Urinary bladder (tissue), 4 donors: ENCODE measurements around the gene NOS1AP. TPM values are rescaled to one million over a fixed set of nuclear protein-coding genes. Genes with fewer than 3 reads are reported as not detected.

ENCODE experiments used
- DNase-seq: peaks from one replicate; pipeline ENCODE4 v3.0.0-alpha.2; 2015; ENCODE audit errors: extremely low spot score
- H3K27ac ChIP-seq: one replicate; pipeline ENCODE4 v1.5.1; 2013; ENCODE audit warnings: low read depth, mild to moderate bottlenecking, moderate library complexity
- H3K36me3 ChIP-seq: one replicate; pipeline ENCODE4 v1.6.1; 2013; ENCODE audit warnings: mild to moderate bottlenecking, moderate library complexity; ENCODE audit not compliant: insufficient read depth
- H3K4me1 ChIP-seq: one replicate; pipeline ENCODE4 v1.6.1; 2013; ENCODE audit warnings: mild to moderate bottlenecking, moderate library complexity; ENCODE audit not compliant: insufficient read depth
- H3K4me3 ChIP-seq: one replicate; pipeline ENCODE4 v1.5.1; 2013; ENCODE audit warnings: low read depth, low read length
- WGBS: extraction: QIAGEN DNeasy Blood & Tissue Kit; methylation state at CpG from one replicate; pipeline ENCODE4 v1.1.7; 2013; 5-methylcytosine and 5-hydroxymethylcytosine counted together
- polyA plus RNA-seq: library from polyadenylated mRNA; stranded (reverse); fragments of 200-250 nt; gene quantifications from one replicate; pipeline ENCODE4 v1.2.3, GENCODE V29; 2013
- total RNA-seq: library from RNA; depleted of rRNA; stranded (reverse); fragments of >200 nt; gene quantifications from one replicate; pipeline ENCODE4 v1.2.3, GENCODE V29; 2014
- donor health status: healthy with polysubstance abuse.
- donor health status: healthy.

NOS1AP gene
- total and polyA plus RNA-seq, 2 donors, result 0.92 to 2.0 TPM

- 92% methylated on average over 8 of the region's 8 CpGs for WGBS
- DNase-seq, result no peak
- Histone ChIP-seq H3K4me3 (no peak overlapping the region), H3K27ac (no peak overlapping the region), H3K4me1 (no peaks in the 10 kb centered on the region), H3K36me3 (no peaks in the 10 kb centered on the region)
Observed at GRCh38 chr1:162383516-162383915, 314.0 kb downstream of the NOS1AP start.

GRCh38 chr1:162384116-162384515 is 314.6 kb downstream of the NOS1AP start:
- WGBS, result 96% methylated on average over 6 of the region's 6 CpGs
- no peak overlapping the region for H3K27ac ChIP-seq
- DNase-seq, result no peak
- H3K4me3 ChIP-seq, result no peak overlapping the region
- H3K36me3 ChIP-seq, result no peaks in the 10 kb centered on the region
- H3K4me1 ChIP-seq, result no peaks in the 10 kb centered on the region

DNA sequence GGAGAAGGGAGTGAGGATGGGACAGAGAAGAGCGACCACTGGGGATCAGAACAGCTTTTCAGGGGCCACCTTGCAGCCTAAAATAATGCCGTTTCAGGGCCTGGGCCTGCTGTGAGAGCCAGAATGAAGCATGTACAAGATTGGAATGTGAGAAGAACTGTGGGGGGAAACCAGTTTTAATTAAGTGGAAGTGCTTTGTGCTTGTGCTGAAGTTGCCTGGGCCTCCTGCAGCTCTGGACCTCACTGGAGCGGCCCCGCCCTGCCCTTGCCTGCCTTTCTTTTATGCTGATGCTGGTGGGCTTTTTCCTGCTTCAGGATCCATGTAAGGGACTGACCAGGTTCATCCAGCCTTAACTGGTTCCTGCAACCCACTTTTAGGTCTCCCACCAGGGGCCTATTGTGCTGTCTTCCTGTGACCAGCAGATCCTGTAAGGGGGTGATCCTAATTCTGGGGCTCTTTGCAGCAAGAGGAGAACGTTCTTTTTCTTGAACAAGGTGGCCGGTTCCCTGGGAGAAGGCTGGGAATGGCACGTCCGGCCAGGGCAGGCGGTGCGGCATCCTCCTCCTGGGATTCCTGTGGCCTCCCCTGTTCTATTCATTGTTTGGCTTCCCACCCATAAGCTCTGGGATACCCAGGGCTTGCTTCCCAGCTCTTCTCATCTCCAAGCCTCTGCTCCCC is 315.2 kb downstream of the NOS1AP start:
- no peaks in the 10 kb centered on the region for H3K36me3 ChIP-seq
- WGBS, result 97% methylated on average over 10 of the region's 10 CpGs

DNA sequence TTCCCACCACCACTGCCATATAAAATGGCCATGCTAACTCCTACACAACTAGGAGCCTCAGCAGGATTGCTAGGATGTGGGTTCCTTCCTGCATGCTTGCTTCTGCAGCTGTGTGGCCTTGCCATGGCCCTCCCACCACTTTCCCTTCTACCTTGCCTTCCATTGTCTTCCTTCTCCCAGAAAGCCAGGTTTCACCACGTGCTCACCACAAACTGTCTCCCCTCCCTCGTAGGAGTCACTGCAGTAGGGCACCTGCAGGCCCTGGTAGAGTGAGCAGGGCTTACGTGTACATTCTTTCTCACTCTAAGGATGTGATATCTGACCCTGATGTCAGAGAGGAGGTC is 315.8 kb downstream of the NOS1AP start:
- no peak for DNase-seq
- 90% methylated on average over 3 of the region's 3 CpGs for WGBS
- H3K4me1 ChIP-seq, result no peaks in the 10 kb centered on the region
- no peak overlapping the region for H3K27ac ChIP-seq
- H3K4me3 ChIP-seq, result no peak overlapping the region
- no peaks in the 10 kb centered on the region for H3K36me3 ChIP-seq

More for the DNA sequence above, 315.2 kb downstream of the NOS1AP start:
- H3K4me3 ChIP-seq, result no peak overlapping the region
- H3K27ac ChIP-seq, result no peak overlapping the region
- H3K4me1 ChIP-seq, result no peaks in the 10 kb centered on the region
- no peak for DNase-seq

DNA sequence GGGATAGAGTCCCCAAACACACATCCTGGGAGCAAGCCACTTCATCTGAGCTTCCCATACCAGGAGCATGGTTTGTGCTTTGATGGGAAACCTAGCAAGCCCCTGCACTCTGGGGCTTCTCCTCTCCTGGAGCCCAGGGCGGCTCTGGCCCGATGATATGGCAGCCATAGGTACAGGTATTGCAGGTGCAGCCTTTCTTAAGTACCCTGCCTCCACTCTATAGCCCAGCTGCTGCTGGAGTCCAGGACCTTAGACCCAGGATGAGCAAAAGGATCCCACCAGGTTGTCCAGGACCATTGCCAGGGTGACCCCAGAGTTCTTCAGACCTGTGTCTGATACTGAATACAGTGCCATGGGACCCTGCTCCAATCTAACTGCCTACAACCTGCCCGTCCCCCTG is 316.2 kb downstream of the NOS1AP start:
- Histone ChIP-seq H3K4me3 (no peak overlapping the region), H3K4me1 (no peaks in the 10 kb centered on the region), H3K27ac (no peak overlapping the region), H3K36me3 (no peaks in the 10 kb centered on the region)
- WGBS, result 97% methylated on average over 3 of the region's 3 CpGs
- DNase-seq, result no peak

- WGBS, result 83% methylated on average over 8 of the region's 8 CpGs
Observed at GRCh38 chr1:162386292-162387225, 317.1 kb downstream of the NOS1AP start.

GRCh38 chr1:162387226-162388082 is 318.0 kb downstream of the NOS1AP start:
- Histone ChIP-seq H3K27ac (no peak overlapping the region), H3K36me3 (no peaks in the 10 kb centered on the region), H3K4me3 (no peak overlapping the region), H3K4me1 (no peaks in the 10 kb centered on the region)
- no peak for DNase-seq
- WGBS, result 75% methylated on average over 20 of the region's 20 CpGs

More at GRCh38 chr1:162386292-162387225, 317.1 kb downstream of the NOS1AP start:
- Histone ChIP-seq H3K4me3 (no peak overlapping the region), H3K36me3 (no peaks in the 10 kb centered on the region), H3K4me1 (no peaks in the 10 kb centered on the region), H3K27ac (no peak overlapping the region)
- DNase-seq, result no peak

GRCh38 chr1:162388083-162388594 is 318.6 kb downstream of the NOS1AP start:
- Histone ChIP-seq H3K4me3 (no peak overlapping the region), H3K4me1 (no peaks in the 10 kb centered on the region), H3K27ac (no peak overlapping the region), H3K36me3 (no peaks in the 10 kb centered on the region)
- DNase-seq, result no peak
- WGBS, result 87% methylated on average over 8 of the region's 8 CpGs

GRCh38 chr1:162388615-162389014 is 319.1 kb downstream of the NOS1AP start:
- H3K36me3 ChIP-seq, result no peaks in the 10 kb centered on the region
- no peak overlapping the region for H3K4me3 ChIP-seq
- H3K4me1 ChIP-seq, result no peaks in the 10 kb centered on the region
- no peak overlapping the region for H3K27ac ChIP-seq
- DNase-seq, result no peak
- WGBS, result 91% methylated on average over 5 of the region's 5 CpGs

- DNase-seq, result no peak
- 38% methylated on average over 11 of the region's 11 CpGs for WGBS
- Histone ChIP-seq H3K4me1 (no peaks in the 10 kb centered on the region), H3K4me3 (no peak overlapping the region), H3K27ac (no peak overlapping the region), H3K36me3 (no peaks in the 10 kb centered on the region)
Observed at GRCh38 chr1:162389021-162389818, 319.7 kb downstream of the NOS1AP start.

DNA sequence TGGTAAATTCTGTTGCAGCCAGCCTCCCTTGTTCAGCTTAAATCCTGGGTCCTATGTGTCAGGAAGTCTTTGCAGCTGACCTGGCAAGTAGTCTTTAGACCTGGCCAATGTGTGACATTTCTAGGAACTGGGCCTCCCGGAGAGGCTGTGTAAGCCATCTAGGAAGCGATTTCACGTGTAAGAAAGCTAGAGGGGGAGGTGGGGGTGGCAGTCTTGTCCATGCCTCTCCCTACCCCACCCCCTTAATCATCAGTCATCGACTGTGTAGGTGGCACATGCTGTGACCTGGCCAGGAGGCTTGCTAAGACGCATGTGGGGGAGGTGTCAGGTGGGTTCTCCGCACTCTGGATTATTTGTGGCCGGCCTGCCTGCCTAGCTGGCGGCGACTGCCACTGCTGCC is 320.5 kb downstream of the NOS1AP start:
- DNase-seq, result no peak
- H3K27ac ChIP-seq, result no peak overlapping the region
- no peak overlapping the region for H3K4me3 ChIP-seq
- WGBS, result 72% methylated on average over 9 of the region's 9 CpGs
- no peaks in the 10 kb centered on the region for H3K36me3 ChIP-seq
- H3K4me1 ChIP-seq, result no peaks in the 10 kb centered on the region

GRCh38 chr1:162390396-162391185 is 321.1 kb downstream of the NOS1AP start:
- Histone ChIP-seq H3K4me3 (no peak overlapping the region), H3K4me1 (no peaks in the 10 kb centered on the region), H3K36me3 (no peaks in the 10 kb centered on the region), H3K27ac (no peak overlapping the region)
- no peak for DNase-seq
- WGBS, result 80% methylated on average over 15 of the region's 15 CpGs
